IPS-11a (cell line): Measurements from ENCODE around the gene RAE1.

Experiments used
- H3K4me3 ChIP-seq: one replicate; pipeline ENCODE4 v1.5.1; 2013; ENCODE audit warnings: low read depth, low read length, control low read depth

RAE1 gene

GRCh38 chr20:57371363-57371762, 20.3 kb downstream of the RAE1 start:
- H3K4me3 ChIP-seq = no peak overlapping the region

- H3K4me3 ChIP-seq = no peak overlapping the region
These were observed 21.1 kb downstream of the RAE1 start for GRCh38 chr20:57372157-57372556.

GRCh38 chr20:57372581-57373350, 21.7 kb downstream of the RAE1 start:
- no peak overlapping the region for H3K4me3 ChIP-seq

GRCh38 chr20:57374343-57374930, 23.4 kb downstream of the RAE1 start:
- H3K4me3 ChIP-seq = no peak overlapping the region

GRCh38 chr20:57374931-57375651, 24.0 kb downstream of the RAE1 start:
- no peak overlapping the region for H3K4me3 ChIP-seq

- no peak overlapping the region for H3K4me3 ChIP-seq
These were observed 24.7 kb downstream of the RAE1 start for GRCh38 chr20:57375652-57376230.

GRCh38 chr20:57377350-57377749, 26.3 kb downstream of the RAE1 start:
- H3K4me3 ChIP-seq = no peak overlapping the region

GRCh38 chr20:57378107-57378506, 27.1 kb downstream of the RAE1 start:
- no peak overlapping the region for H3K4me3 ChIP-seq

- H3K4me3 ChIP-seq = no peak overlapping the region
These were observed 27.7 kb downstream of the RAE1 start for GRCh38 chr20:57378646-57379262.

- no peak overlapping the region for H3K4me3 ChIP-seq
These were observed 28.2 kb downstream of the RAE1 start for GRCh38 chr20:57379263-57379647.

- no peak overlapping the region for H3K4me3 ChIP-seq
These were observed 29.2 kb downstream of the RAE1 start for GRCh38 chr20:57380081-57380750.

- H3K4me3 ChIP-seq = no peak overlapping the region
These were observed 30.8 kb downstream of the RAE1 start for GRCh38 chr20:57381596-57382503.

- H3K4me3 ChIP-seq = no peak overlapping the region
These were observed 31.5 kb downstream of the RAE1 start for GRCh38 chr20:57382516-57382915.

GRCh38 chr20:57383447-57384347, 32.6 kb downstream of the RAE1 start:
- H3K4me3 ChIP-seq = no peak overlapping the region

- H3K4me3 ChIP-seq = no peak overlapping the region
These were observed 33.4 kb downstream of the RAE1 start for GRCh38 chr20:57384486-57384885.

GRCh38 chr20:57384953-57385761, 34.1 kb downstream of the RAE1 start:
- H3K4me3 ChIP-seq = no peak overlapping the region

GRCh38 chr20:57385940-57386339, 34.9 kb downstream of the RAE1 start:
- H3K4me3 ChIP-seq = no peak overlapping the region

GRCh38 chr20:57386762-57387161, 35.7 kb downstream of the RAE1 start:
- H3K4me3 ChIP-seq = no peak overlapping the region
